ENCODE results near the gene SLC29A2.

Gene SLC29A2

DNA sequence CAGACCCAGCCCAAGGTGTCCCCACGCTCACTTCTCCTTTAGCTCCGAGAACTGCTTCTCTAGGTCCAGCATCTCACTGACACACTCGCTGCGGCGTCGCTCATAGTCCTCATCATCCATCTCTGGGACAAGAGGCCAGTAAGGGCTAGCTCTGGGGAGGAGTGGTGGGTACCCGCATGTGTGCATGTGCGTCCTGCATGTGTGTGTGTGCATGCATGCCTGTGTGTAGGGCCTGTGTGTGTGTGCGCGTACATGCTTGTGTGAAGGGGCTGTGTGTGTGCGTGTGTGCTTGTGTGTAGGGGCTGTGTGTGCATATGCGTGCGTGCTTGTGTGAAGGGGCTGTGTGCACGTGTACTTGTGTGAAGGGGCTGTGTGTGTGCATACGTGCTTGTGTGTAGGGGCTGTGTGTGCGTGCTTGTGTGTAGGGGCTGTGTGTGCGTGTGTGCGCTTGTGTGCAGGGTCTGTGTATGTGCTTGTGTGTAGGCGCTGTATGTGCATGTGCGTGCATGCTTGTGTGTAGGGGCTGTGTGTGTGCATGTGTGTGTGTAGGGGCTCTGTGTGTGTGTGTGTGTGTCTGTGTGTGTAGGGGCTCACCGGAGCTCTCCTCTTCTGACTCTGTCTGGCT, 29.9 kb downstream of the SLC29A2 start:
- CTCF ChIA-PET: no interaction called here
- DNase-seq (ENCODE audit: extremely low spot score): no peak
- no peak for TF ChIP-seq ELF4 (IDR thresholded peaks at IDR 0.05)
- no peak for TF ChIP-seq FOXA1 (IDR thresholded peaks at IDR 0.05)
- no peak for TF ChIP-seq SP1 (IDR thresholded peaks at IDR 0.05)
- no peak for TF ChIP-seq HDGF (IDR thresholded peaks at IDR 0.05; ENCODE audit: borderline replicate concordance)
- no peak for TF ChIP-seq SUZ12 (IDR thresholded peaks at IDR 0.05)
- no peak for TF ChIP-seq FOXM1 (IDR thresholded peaks at IDR 0.05; ENCODE audit: borderline replicate concordance)
- no peak for TF ChIP-seq L3MBTL2 (conservative IDR thresholded peaks at IDR 0.05)
- TF ChIP-seq NFRKB (IDR thresholded peaks at IDR 0.05): no peak
- TF ChIP-seq BHLHE40 (IDR thresholded peaks at IDR 0.05; ENCODE audit: borderline replicate concordance): no peak
- no peak for TF ChIP-seq CTBP1 (IDR thresholded peaks at IDR 0.05; ENCODE audit: borderline replicate concordance)
- TF ChIP-seq ARNT (IDR thresholded peaks at IDR 0.05): no peak
- TF ChIP-seq TARDBP (IDR thresholded peaks at IDR 0.05): no peak
- no peak for TF ChIP-seq ZNF384 (IDR thresholded peaks at IDR 0.05)
- TF ChIP-seq FOXK2 (IDR thresholded peaks at IDR 0.05): no peak
- TF ChIP-seq, protein P1, sequence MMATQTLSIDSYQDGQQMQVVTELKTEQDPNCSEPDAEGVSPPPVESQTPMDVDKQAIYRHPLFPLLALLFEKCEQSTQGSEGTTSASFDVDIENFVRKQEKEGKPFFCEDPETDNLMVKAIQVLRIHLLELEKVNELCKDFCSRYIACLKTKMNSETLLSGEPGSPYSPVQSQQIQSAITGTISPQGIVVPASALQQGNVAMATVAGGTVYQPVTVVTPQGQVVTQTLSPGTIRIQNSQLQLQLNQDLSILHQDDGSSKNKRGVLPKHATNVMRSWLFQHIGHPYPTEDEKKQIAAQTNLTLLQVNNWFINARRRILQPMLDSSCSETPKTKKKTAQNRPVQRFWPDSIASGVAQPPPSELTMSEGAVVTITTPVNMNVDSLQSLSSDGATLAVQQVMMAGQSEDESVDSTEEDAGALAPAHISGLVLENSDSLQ (IDR thresholded peaks at IDR 0.05): no peak
- TF ChIP-seq LEF1 (IDR thresholded peaks at IDR 0.05; ENCODE audit: borderline replicate concordance): no peak
- POLR2A ChIA-PET: no interaction called here

DNA sequence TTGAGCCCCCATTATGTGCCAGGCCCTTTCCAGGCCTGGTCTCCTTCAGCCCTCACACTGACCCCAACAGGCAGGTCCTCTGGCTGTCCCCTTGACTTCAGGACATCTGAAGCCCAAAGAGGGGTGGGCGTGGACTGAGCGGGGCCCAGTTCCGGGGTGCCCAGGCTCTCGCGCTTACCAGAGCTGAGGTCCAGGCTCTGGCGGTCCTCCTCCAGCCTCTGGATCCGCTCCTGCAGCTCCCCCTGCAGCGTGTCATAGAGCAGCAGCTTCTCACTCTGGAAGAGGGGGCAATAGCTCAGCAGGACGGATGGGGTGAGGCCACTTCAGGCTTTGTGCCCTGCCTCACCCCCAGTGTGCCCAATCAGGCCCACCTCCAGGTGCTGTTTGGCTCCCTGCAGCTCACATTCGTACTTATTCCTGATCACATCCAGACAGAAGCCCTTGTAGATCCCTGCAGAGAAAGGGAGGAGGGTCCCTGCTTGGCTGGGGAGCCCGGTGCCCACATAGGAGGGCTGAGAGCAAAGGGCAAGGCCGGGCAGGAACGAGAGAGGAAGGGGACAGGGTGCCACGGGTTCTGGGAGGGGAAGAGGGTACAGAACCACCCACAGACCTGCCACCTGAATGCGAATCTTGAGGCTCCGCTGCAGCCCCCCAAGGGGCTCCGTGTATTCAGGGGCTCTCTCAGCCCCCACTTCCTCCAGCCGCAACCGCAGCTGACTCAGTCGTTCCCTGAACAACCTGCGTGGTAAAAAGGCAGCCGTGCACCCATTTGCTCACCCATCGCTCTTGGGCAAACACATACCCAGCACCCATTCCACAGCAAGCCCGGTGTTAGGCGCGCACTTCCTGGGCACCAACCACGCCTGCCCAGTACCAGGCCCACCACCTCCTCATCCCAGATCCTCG, 30.7 kb downstream of the SLC29A2 start:
- no peak for TF ChIP-seq L3MBTL2 (conservative IDR thresholded peaks at IDR 0.05)
- no peak for TF ChIP-seq FOXM1 (IDR thresholded peaks at IDR 0.05; ENCODE audit: borderline replicate concordance)
- TF ChIP-seq FOXK2 (IDR thresholded peaks at IDR 0.05): no peak
- TF ChIP-seq TARDBP (IDR thresholded peaks at IDR 0.05): no peak
- no peak for TF ChIP-seq BHLHE40 (IDR thresholded peaks at IDR 0.05; ENCODE audit: borderline replicate concordance)
- no peak for TF ChIP-seq ELF4 (IDR thresholded peaks at IDR 0.05)
- no peak for TF ChIP-seq CTBP1 (IDR thresholded peaks at IDR 0.05; ENCODE audit: borderline replicate concordance)
- TF ChIP-seq SP1 (IDR thresholded peaks at IDR 0.05): no peak
- no peak for TF ChIP-seq ARNT (IDR thresholded peaks at IDR 0.05)
- TF ChIP-seq HDGF (IDR thresholded peaks at IDR 0.05; ENCODE audit: borderline replicate concordance): no peak
- TF ChIP-seq LEF1 (IDR thresholded peaks at IDR 0.05; ENCODE audit: borderline replicate concordance): no peak
- TF ChIP-seq FOXA1 (IDR thresholded peaks at IDR 0.05): no peak
- TF ChIP-seq ZNF384 (IDR thresholded peaks at IDR 0.05): no peak
- POLR2A ChIA-PET: no interaction called here
- DNase-seq (ENCODE audit: extremely low spot score): no peak
- CTCF ChIA-PET: no interaction called here

DNA sequence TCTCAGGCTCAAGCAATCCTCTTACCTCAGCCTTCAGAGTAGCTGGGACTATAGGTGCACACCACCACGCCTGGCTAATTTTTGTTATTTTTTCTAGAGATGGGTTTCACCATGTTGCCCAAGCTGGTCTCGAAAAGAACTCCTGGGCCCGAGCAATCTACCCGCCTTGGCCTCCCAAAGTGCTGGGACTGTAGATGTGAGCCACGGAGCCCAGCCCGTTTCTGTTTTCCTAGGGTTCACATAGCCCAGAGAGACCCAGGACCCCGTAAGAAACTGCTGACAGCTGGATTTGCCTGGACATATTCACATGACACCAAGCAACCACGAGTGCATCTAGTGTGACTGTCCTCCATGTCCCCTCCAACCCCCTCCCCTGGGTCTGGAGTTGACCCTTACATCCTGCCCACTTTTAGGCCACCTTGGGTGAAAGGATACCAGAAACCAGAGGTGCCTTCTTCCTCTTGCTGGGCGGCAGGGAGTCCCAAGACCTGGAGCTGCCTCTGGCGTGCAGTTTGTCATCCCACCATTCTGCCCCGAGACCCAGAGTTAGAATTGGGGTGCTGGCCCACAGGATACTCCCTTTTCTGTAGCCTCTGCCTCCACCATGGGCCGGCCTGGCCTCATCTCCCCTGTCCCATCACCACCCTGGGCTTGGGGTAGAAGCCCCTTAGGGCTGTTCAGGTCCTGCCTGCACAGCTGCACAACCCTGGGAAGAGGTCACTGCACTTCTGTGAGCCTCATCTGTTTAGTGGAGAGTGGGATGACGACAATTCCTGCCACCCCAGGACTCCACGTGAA, 31.7 kb downstream of the SLC29A2 start:
- CTCF ChIA-PET: interaction anchor here (1.2 kb wide), 1 partner anchor 28 kb away, joined by 3 read pairs; no protein-coding TSS in a partner anchor
- POLR2A ChIA-PET: no interaction called here
- TF ChIP-seq ELF4 (IDR thresholded peaks at IDR 0.05): no peak
- no peak for TF ChIP-seq CTBP1 (IDR thresholded peaks at IDR 0.05; ENCODE audit: borderline replicate concordance)
- TF ChIP-seq ZNF384 (IDR thresholded peaks at IDR 0.05): no peak
- no peak for TF ChIP-seq SUZ12 (IDR thresholded peaks at IDR 0.05)
- TF ChIP-seq SP1 (IDR thresholded peaks at IDR 0.05): no peak
- no peak for TF ChIP-seq L3MBTL2 (conservative IDR thresholded peaks at IDR 0.05)
- no peak for TF ChIP-seq HDGF (IDR thresholded peaks at IDR 0.05; ENCODE audit: borderline replicate concordance)
- no peak for TF ChIP-seq NFRKB (IDR thresholded peaks at IDR 0.05)
- TF ChIP-seq FOXM1 (IDR thresholded peaks at IDR 0.05; ENCODE audit: borderline replicate concordance): no peak
- no peak for TF ChIP-seq LEF1 (IDR thresholded peaks at IDR 0.05; ENCODE audit: borderline replicate concordance)
- TF ChIP-seq, protein P1 (IDR thresholded peaks at IDR 0.05): no peak
- DNase-seq (ENCODE audit: extremely low spot score): no peak

DNA sequence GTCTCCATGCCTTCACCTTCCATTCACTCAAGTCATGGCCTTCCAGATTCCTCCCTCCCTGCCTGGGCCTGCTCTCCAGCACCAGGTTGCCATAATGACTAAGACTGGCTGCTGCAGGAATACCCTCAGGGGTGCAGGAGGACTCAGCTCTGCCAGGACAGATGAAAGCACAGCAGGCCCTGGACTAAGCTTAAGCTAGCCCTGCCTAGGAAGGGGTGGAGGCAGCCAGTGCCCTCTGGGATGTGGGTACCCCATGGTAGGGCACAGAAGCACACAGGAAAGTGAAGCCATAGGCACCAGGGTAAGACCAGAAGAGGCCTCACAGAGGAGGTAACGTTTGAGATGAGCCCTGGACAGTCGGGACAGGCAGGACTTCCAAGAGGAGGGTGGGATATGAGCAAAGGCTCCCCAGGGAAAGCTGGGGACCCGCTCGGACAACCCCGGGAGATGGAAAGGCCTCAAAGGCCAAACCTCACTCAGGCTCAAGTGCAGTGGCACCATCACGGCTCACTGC, 32.3 kb downstream of the SLC29A2 start:
- TF ChIP-seq FOXK2 (IDR thresholded peaks at IDR 0.05) (no peak), FOXM1 (IDR thresholded peaks at IDR 0.05; ENCODE audit: borderline replicate concordance) (no peak), SP1 (IDR thresholded peaks at IDR 0.05) (no peak), ZNF384 (IDR thresholded peaks at IDR 0.05) (no peak), BHLHE40 (IDR thresholded peaks at IDR 0.05; ENCODE audit: borderline replicate concordance) (no peak), ELF4 (IDR thresholded peaks at IDR 0.05) (no peak), SUZ12 (IDR thresholded peaks at IDR 0.05) (no peak), FOXA1 (IDR thresholded peaks at IDR 0.05) (no peak), HDGF (IDR thresholded peaks at IDR 0.05; ENCODE audit: borderline replicate concordance) (no peak), NFRKB (IDR thresholded peaks at IDR 0.05) (no peak), TARDBP (IDR thresholded peaks at IDR 0.05) (no peak), L3MBTL2 (conservative IDR thresholded peaks at IDR 0.05) (no peak), LEF1 (IDR thresholded peaks at IDR 0.05; ENCODE audit: borderline replicate concordance) (no peak)
- DNase-seq (ENCODE audit: extremely low spot score): no peak
- ChIA-PET CTCF (interaction anchor here (1.2 kb wide), 1 partner anchor 28 kb away, joined by 3 read pairs; no protein-coding TSS in a partner anchor), POLR2A (no interaction called here)

Data from HEK293T (cell line).